T-helper 1 cell (primary cell): Measurements from ENCODE around the gene TICAM2.

Experiments used
- DNase-seq, 5 donors: peaks; one replicate each; pipeline ENCODE4 v3.0.0-alpha.2; 2012 to 2020

The TICAM2 gene

DNA sequence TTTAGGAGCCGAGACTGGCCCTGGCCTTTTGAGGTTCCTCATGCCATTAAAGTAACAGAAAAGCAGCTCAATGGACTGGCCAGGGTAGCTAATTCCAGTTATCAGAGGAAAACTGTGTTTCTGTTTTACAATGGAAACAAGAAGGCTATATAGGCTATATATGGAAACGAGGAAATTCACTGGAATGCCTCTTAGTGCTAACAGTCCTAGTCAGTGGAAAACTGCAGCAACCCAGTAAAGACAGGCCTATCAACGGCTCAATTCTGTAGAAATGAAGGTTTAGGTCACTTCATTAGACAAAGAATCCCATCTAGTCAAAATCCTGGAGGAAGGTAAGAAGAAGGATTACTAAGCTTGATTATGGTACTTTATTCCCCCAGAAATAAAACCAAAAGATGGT is 3.2 kb upstream of the TICAM2 start:
- no peak for DNase-seq

- DNase-seq: no peak
Measured at GRCh38 chr5:115602591-115603125, 379 bp upstream of the TICAM2 start.

GRCh38 chr5:115600766-115601165 is 1.5 kb downstream of the TICAM2 start:
- no peak for DNase-seq

DNA sequence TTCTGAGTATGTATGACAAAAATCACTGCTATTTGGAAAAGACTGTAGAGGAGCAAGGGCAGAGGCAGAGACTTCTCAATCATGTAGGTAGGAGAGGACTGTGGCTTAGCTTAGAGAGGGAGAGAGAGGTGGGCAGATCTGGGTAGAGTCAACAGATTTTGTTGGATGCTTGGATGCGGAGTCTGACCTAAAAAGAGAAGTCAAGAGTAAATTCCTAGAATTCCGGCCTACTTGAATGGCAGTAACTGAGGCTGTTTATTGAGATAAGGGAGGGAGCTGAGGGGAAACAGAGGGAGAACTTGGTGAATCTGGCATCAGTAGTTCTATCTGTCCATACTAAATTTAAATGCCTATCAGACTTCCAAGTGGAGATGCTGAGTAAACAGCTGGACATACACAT is 2.4 kb downstream of the TICAM2 start:
- DNase-seq: no peak

GRCh38 chr5:115599502-115599901 is 2.8 kb downstream of the TICAM2 start:
- peak in 1 of 5 donors; percentile 14 for DNase-seq

DNA sequence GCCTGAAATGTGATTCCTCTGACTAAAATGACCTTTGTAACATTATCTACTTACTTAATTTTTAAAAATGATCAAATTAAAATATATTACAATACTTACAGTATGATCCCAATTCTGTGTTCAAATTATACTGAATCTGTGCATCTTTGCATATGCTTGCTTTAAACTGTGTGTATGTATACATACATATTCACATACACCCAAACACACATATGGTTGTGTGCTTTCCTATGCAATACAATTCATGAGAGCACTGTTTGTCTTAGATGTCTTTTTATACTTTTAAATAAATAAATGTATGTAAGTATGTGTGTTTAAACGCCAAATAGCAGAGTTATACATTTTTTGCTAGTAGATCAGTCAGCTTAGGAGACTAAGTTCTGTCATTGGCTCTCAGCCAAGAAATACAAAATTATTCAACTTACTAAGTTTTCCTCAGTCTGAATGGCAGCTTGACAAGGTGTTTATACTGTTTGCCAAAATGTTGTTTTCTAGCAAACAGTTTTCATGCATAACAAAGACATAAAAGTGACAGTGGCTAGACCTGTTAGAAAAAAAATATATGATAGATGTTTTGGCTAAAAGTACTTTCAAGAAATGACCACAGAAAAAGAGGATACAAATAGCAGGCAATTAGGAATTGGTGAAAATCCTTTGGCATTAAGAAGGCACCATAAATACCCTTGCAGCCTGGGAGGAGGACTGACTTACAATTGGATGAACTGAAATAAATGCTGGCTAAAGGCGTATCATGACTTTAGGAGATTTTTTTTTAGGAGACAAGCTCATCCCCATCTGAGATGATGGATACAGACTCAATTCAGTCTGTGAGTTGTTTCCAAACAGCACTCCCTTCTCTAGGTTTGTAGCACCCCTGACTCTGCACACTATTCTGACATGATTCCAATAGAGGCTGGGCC is 7.9 kb downstream of the TICAM2 start:
- no peak for DNase-seq

GRCh38 chr5:115589043-115589442 is 13.2 kb downstream of the TICAM2 start:
- no peak for DNase-seq

DNA sequence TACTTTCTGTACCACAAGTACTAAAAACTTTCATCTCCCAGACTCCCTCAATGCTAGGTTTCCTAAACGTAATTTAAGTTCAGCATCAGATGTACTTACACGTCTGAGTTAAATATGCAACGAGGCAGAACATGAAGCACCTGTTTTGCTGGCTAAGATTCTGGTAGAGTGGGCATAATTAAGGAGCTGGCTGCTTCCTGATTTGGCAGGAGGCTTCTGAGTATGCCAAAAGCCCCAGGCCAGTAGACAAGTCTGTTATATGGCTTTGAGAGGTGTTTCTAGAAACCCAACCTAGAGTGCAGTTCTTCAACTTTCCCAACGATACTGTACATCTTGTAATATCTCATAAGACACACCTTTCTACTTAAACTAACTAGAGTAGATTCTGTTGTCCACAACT is 13.6 kb downstream of the TICAM2 start:
- no peak for DNase-seq

DNA sequence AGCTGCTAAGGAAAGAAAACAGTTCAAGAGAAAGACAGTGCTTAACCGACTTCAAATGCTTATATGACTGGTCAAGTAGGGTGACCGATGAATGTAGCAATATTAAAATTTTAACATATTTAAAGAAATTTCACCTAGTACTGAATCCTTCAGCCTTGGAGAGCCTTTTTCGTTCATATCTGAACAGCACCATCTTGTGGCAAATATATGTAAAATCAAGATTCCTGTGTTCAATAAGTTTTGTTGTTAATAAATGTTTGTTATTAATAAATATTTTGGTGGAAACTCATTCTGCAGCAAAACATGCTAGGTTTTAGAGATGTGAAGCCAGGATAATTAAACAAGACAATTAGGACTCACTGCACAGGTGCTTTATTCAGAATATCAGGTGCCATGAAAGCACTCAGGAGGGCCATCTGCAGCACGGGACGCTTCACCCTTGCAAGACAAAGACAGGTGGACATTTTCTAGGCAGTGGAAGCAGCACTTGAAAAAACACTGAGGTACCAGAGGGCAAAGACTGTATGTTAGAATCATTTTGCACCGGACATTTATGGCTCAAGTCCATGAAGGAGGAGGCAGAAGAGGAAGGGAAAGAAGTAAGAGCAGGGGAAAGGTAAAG is 15.6 kb downstream of the TICAM2 start:
- DNase-seq: peak in 1 of 5 donors; percentile 22

DNA sequence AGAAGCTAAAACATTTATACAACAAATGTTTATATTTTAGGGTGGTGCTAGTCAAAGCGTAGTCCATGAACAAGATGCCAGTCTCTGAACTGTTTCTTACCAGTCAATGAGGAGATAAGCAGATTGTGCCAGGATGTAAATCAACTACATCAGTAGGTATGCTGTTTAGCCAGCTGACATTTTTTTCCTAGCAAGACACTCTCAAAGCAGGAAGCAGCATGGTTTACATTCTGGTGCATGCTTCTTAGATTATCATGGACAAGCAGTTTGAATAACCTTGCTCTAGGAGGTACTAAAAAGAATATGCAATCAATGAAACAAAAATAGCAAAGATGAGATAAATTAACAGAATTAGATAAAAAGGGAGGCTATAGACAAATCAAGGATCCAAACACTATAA is 17.0 kb downstream of the TICAM2 start:
- no peak for DNase-seq

- DNase-seq: no peak
Measured at GRCh38 chr5:115584501-115584900, 17.8 kb downstream of the TICAM2 start.

GRCh38 chr5:115583474-115583873 is 18.8 kb downstream of the TICAM2 start:
- DNase-seq: no peak

- DNase-seq: no peak
Measured at GRCh38 chr5:115580941-115581340, 21.3 kb downstream of the TICAM2 start.

GRCh38 chr5:115579747-115580173 is 22.5 kb downstream of the TICAM2 start:
- no peak for DNase-seq

GRCh38 chr5:115579216-115579615 is 23.1 kb downstream of the TICAM2 start:
- DNase-seq: no peak

- DNase-seq: no peak
Measured at GRCh38 chr5:115578657-115579056, 23.6 kb downstream of the TICAM2 start.

- DNase-seq: no peak
Measured at GRCh38 chr5:115577741-115578140, 24.5 kb downstream of the TICAM2 start.

- no peak for DNase-seq
Measured at GRCh38 chr5:115577329-115577728, 24.9 kb downstream of the TICAM2 start.

DNA sequence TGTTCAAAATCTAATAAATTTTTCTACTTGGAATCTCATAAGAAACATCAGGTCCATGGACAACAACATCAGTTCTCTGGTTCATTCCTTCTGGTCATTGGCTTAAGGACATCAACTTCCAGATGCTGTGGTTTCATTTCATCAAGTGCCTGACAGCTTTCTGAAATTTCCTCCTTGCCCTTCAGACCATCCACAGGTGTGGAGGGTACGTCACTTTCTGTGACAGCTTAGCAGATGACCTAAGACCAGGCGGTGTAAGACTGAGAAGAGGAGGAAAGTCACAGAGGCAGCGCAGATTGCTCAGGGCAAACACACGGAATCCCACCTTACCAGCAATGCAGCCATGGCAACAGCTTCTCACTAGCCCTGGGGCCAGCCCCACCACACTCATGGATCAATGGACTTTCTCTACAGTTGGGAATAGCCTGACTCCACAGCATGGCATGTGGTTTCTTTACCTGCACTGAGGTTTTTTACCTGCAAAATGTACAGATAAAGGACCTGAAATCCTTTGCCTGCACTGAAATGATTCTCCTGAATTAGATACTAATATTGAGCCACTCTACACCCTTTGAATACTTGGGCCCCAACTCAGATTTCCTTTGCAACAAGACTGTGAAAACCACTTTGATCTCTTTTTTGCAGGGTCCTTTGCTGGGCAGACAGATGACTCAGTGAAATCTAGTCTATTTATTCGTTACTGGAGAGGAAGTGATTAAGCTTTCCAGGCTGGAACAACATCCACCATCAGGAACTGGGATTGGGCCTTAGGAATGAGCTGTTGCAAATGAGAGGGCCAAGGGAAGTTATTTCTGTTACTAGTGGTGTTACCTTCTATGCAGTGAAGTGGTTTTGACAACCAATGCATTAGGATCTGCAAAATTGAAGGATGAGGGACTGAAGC is 26.9 kb downstream of the TICAM2 start:
- DNase-seq: no peak

GRCh38 chr5:115573133-115573532 is 29.1 kb downstream of the TICAM2 start:
- no peak for DNase-seq

GRCh38 chr5:115571441-115571878 is 30.8 kb downstream of the TICAM2 start:
- DNase-seq: no peak

GRCh38 chr5:115568668-115569067 is 33.6 kb downstream of the TICAM2 start:
- no peak for DNase-seq

GRCh38 chr5:115565233-115565632 is 37.0 kb downstream of the TICAM2 start:
- no peak for DNase-seq
